PFSK-1 (cell line): ENCODE measurements around the gene MAPK7.

ENCODE experiments used
- POLR2AphosphoS5 ChIP-seq: IDR thresholded peaks from 2 replicates; pipeline ENCODE4 v1.6.1; 2012; ENCODE audit warnings: low read depth, mild to moderate bottlenecking, control low read depth, low read length, moderate library complexity
- REST ChIP-seq, 2 experiments: IDR thresholded peaks; 2 replicates each; pipeline versions ENCODE4 v1.6.1 to v1.8.0; 2011 to 2012; ENCODE audit warnings: low read depth in 2 of 2, low read length in 2 of 2, control low read depth in 1 of 2, inconsistent platforms in 1 of 2, mild to moderate bottlenecking in 1 of 2, moderate library complexity in 1 of 2; ENCODE audit not compliant: insufficient read depth in 1 of 2
- SIN3A ChIP-seq: IDR thresholded peaks from 2 replicates; pipeline ENCODE4 v1.6.1; 2012; ENCODE audit warnings: mild to moderate bottlenecking, low read length, moderate library complexity, borderline replicate concordance; ENCODE audit not compliant: insufficient read depth
- TAF1 ChIP-seq: IDR thresholded peaks from 2 replicates; pipeline ENCODE4 v1.6.1; 2012; ENCODE audit warnings: low read length, control low read depth, borderline replicate concordance; ENCODE audit not compliant: insufficient read depth

DNA sequence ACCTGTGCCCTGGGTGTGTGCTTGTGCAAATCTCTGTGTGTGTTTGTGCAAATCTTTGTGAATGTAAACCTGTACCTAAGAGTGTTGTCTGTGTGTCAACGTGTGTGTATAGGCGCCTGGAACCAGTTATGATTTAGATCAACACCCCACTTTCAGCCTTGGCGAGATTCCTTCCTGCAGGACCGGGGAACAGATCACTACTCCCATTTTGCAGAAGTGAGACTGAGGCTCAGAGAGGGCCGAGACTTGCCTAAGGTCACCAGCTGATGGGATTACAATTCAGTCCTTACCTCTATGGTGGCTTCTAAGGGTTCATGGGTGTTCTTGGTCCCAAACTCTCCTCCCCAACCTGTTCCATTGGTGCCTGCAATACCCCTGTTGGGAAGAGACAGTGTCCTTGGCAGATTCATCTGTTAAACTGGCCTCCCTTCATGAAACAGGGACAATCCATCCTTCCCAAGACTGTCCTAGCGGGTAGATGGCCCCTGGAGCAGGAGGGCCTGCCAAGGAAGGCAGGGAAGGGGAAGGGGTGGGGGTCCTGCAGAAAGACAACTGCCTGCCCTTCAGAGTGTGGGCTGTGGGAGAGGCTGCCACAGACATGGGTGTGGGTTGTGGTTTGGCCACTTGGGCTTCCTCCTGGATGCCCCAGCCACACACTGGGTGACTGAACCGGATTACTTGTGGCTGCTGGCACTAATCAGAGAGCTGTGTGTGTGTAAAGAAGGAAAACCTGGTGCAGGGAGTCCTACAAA is 6.9 kb upstream of the MAPK7 start:
- TF ChIP-seq POLR2AphosphoS5: no peak
- TF ChIP-seq REST (IDR thresholded peaks at IDR 0.05; ENCODE audit: insufficient read depth in 1 of 2, low read depth in 2 of 2, low read length in 2 of 2): no peak
- no peak for TF ChIP-seq SIN3A
- TF ChIP-seq TAF1: no peak
